GM12891 (cell line): ENCODE results near the gene XPO1.

Experiments used
- POLR2A ChIP-seq: IDR thresholded peaks from 2 replicates; pipeline ENCODE4 v1.6.1; 2011; ENCODE audit warnings: low read depth, low read length, control low read depth
- POLR2AphosphoS5 ChIP-seq: IDR thresholded peaks from 2 replicates; pipeline ENCODE4 v1.6.1; 2011; ENCODE audit warnings: low read depth, low read length, control low read depth
- POU2F2 ChIP-seq: IDR thresholded peaks from 2 replicates; pipeline ENCODE4 v1.6.1; 2011; ENCODE audit warnings: low read depth, mild to moderate bottlenecking, control low read depth, low read length, moderate library complexity
- SPI1 ChIP-seq: IDR thresholded peaks from 2 replicates; pipeline ENCODE4 v1.6.1; 2011; ENCODE audit warnings: low read depth, low read length, control low read depth
- TAF1 ChIP-seq: IDR thresholded peaks from 2 replicates; pipeline ENCODE4 v1.6.1; 2011; ENCODE audit warnings: low read depth, low read length, control low read depth

- TF ChIP-seq POLR2AphosphoS5 (no peak), POLR2A (no peak), TAF1 (no peak), SPI1 (no peak), POU2F2 (no peak)
These were observed 74.2 kb downstream of the XPO1 start for GRCh38 chr2:61463769-61464475.
